Lower leg skin (tissue), 3 donors: ENCODE results near the gene DOHH.

Experiments used
- POLR2A ChIP-seq, 2 donors: fragments of 450-650 bp; IDR thresholded peaks; one replicate each; pipeline ENCODE4 v1.6.1; 2016 to 2017; ENCODE audit warnings: antibody characterized with exemption in 2 of 2, mild to moderate bottlenecking in 1 of 2, moderate library complexity in 1 of 2
- TF ChIP-seq, protein P1 (sequence below), 3 donors: fragments of 450-650 bp; IDR thresholded peaks; one replicate each; pipeline ENCODE4 v1.5.1; 2016; ENCODE audit warnings: antibody characterized with exemption in 3 of 3, mild to moderate bottlenecking in 3 of 3, moderate library complexity in 2 of 3

DNA sequence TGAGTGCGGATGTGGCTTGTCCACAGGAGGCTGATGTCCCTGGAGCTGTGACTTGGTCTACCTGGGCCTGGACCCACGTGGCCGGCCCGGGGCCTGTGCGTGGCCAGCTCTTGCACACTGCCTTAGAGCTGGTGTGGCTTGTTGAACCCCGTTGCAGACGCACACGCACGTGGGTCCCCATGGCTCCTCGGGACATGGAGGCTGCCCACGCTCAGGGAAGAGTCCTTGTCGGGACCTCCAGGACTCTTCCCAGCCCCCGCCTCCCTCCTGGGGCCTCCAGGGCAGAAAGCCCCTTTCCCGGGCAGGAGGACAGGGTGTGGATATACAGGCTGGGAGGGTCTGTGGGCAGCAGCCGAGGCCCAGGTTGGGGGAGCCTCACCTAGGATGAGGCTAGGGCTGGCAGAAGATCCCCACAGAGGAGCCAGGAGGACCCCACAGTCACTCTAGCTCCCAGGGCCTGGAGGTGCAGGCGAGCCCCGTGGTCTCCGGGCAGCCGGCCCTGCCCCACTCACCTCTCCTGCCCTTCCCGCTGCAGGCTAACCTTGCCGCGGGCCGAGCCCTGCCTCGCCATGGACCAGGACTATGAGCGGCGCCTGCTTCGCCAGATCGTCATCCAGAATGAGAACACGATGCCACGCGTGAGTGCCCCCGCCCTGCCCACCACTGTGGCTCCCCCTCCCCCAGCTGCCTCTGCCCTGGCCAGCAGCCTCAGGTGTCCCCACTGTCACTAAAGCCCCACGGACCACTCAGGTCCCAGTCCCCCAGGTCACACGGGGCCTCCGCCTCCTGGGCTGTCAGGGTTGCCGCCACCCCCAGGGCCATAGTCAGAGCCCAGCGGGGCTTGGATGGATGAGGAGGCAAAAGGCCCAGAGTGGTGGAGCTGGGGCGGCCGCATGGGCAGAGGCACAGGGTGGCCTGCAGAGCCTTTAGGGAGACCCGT is 22.2 kb upstream of the DOHH start:
- TF ChIP-seq, protein P1, sequence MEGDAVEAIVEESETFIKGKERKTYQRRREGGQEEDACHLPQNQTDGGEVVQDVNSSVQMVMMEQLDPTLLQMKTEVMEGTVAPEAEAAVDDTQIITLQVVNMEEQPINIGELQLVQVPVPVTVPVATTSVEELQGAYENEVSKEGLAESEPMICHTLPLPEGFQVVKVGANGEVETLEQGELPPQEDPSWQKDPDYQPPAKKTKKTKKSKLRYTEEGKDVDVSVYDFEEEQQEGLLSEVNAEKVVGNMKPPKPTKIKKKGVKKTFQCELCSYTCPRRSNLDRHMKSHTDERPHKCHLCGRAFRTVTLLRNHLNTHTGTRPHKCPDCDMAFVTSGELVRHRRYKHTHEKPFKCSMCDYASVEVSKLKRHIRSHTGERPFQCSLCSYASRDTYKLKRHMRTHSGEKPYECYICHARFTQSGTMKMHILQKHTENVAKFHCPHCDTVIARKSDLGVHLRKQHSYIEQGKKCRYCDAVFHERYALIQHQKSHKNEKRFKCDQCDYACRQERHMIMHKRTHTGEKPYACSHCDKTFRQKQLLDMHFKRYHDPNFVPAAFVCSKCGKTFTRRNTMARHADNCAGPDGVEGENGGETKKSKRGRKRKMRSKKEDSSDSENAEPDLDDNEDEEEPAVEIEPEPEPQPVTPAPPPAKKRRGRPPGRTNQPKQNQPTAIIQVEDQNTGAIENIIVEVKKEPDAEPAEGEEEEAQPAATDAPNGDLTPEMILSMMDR (IDR thresholded peaks at IDR 0.05), result no peak
- TF ChIP-seq POLR2A (IDR thresholded peaks at IDR 0.05), result no peak
